Endothelial cell of umbilical vein (primary cell): ENCODE measurements around the gene NANOS2. TPM values are rescaled to one million over a fixed set of nuclear protein-coding genes. Genes with fewer than 3 reads are reported as not detected.
A peak's percentile ranks its signal among the peaks of the same experiment; 100 is the strongest.

Source experiments
- BruUV-seq: library from RNA; stranded (reverse); fragments of 400-500 nt; replicated peaks from 2 replicates; lab custom pipeline; 2021; lab: Mats Ljungman, UMichigan
- CTCF ChIA-PET: fragments of 300-600, 350-600 bp; sonication (Branson Sonifier 250); formaldehyde crosslinking; loops from one replicate; lab custom pipeline; 2021; ENCODE audit warnings: antibody characterized with exemption, inconsistent platforms; lab: Charles Lee
- POLR2A ChIA-PET: fragments of 300-600, 350-600 bp; sonication (Branson Sonifier 250); formaldehyde crosslinking; loops from one replicate; lab custom pipeline; 2021; ENCODE audit warnings: antibody characterized with exemption, inconsistent platforms; lab: Charles Lee
- DNase-seq: peaks from one replicate; pipeline ENCODE4 v3.0.0-alpha.2; 2011; ENCODE audit warnings: low read depth, low spot score
- FAIRE-seq: peaks from 2 replicates; lab custom pipeline; 2011; peaks lifted over from hg19 to GRCh38; lab: Jason Lieb, UNC
- H2AFZ ChIP-seq: 2 replicates; pipeline ENCODE4 v1.6.0; 2012; ENCODE audit warnings: low read depth, low read length, control low read depth, inconsistent platforms
- H3K27ac ChIP-seq: 2 replicates; pipeline ENCODE4 v1.5.1; 2011; ENCODE audit warnings: low read depth, mild to moderate bottlenecking, control low read depth, low read length, moderate library complexity; ENCODE audit not compliant: insufficient read depth
- H3K27me3 ChIP-seq, 2 experiments: 2 replicates each; pipeline versions ENCODE4 v1.6.0 to v1.6.1; 2011; ENCODE audit warnings: low read length in 2 of 2, mixed read lengths in 1 of 2; ENCODE audit not compliant: control insufficient read depth in 2 of 2, insufficient read depth in 2 of 2
- H3K36me3 ChIP-seq, 2 experiments: 2 replicates in 1 of 2; 3 replicates in 1 of 2; pipeline ENCODE4 v1.5.1; 2011; ENCODE audit warnings: low read length in 2 of 2, mild to moderate bottlenecking in 1 of 2, moderate library complexity in 1 of 2; ENCODE audit not compliant: control insufficient read depth in 2 of 2, insufficient read depth in 2 of 2; ENCODE audit errors: extremely low read depth in 1 of 2
- H3K4me1 ChIP-seq: 3 replicates; pipeline ENCODE4 v1.5.1; 2011; ENCODE audit warnings: mild to moderate bottlenecking, low read length; ENCODE audit not compliant: control insufficient read depth, insufficient read depth; ENCODE audit errors: extremely low read depth
- H3K4me2 ChIP-seq: 2 replicates; pipeline ENCODE4 v1.6.1; 2011; ENCODE audit warnings: low read length, control low read depth, mixed read lengths; ENCODE audit not compliant: insufficient read depth
- H3K4me3 ChIP-seq, 3 experiments: fragments of 200-600 bp in 1 of 3; sonication (generic), shearing (Covaris generic) in 1 of 3; replicated peaks in 1 of 3; 2 replicates each; pipeline ENCODE4 v1.5.1; 2011 to 2016; ENCODE audit warnings: control low read depth in 3 of 3, low read length in 3 of 3, mild to moderate bottlenecking in 2 of 3, inconsistent platforms in 1 of 3, low read depth in 1 of 3, moderate library complexity in 1 of 3; ENCODE audit not compliant: insufficient read depth in 1 of 3
- H3K79me2 ChIP-seq: 2 replicates; pipeline ENCODE4 v1.6.0; 2012; ENCODE audit warnings: low read length, inconsistent platforms; ENCODE audit not compliant: control insufficient read depth, insufficient read depth
- H3K9ac ChIP-seq: replicated peaks from 2 replicates; pipeline ENCODE3; 2011; ENCODE audit warnings: low read length, control low read depth; ENCODE audit not compliant: insufficient read depth; ENCODE audit errors: extremely low read depth
- H3K9me1 ChIP-seq: replicated peaks from 3 replicates; pipeline ENCODE4 v1.6.0; 2011; ENCODE audit warnings: mild to moderate bottlenecking, low read length; ENCODE audit not compliant: control insufficient read depth, insufficient read depth; ENCODE audit errors: extremely low read depth
- H3K9me3 ChIP-seq: replicated peaks from 2 replicates; pipeline ENCODE4 v1.5.1; 2012; ENCODE audit warnings: low read length, inconsistent platforms; ENCODE audit not compliant: control insufficient read depth, insufficient read depth
- H4K20me1 ChIP-seq: replicated peaks from 2 replicates; pipeline ENCODE3; 2011; ENCODE audit warnings: mild to moderate bottlenecking, low read length; ENCODE audit not compliant: control insufficient read depth, insufficient read depth; ENCODE audit errors: extremely low read depth
- EZH2 ChIP-seq: IDR thresholded peaks from 2 replicates; pipeline ENCODE4 v1.6.1; 2012; ENCODE audit warnings: borderline replicate concordance, low read depth, mild to moderate bottlenecking, moderate library complexity, low read length, inconsistent platforms; ENCODE audit not compliant: severe bottlenecking
- FOS ChIP-seq: IDR thresholded peaks from 2 replicates; pipeline ENCODE4 v1.6.1; 2011; ENCODE audit warnings: mild to moderate bottlenecking, low read length, moderate library complexity, borderline replicate concordance; ENCODE audit not compliant: insufficient read depth
- GATA2 ChIP-seq: IDR thresholded peaks from 2 replicates; pipeline ENCODE4 v1.7.0; 2011; ENCODE audit warnings: low read depth, mild to moderate bottlenecking, moderate library complexity, mixed read lengths, low read length; ENCODE audit not compliant: insufficient read length, insufficient read depth
- JUN ChIP-seq: IDR thresholded peaks from 2 replicates; pipeline ENCODE4 v1.6.1; 2011; ENCODE audit warnings: borderline replicate concordance, low read depth; ENCODE audit not compliant: insufficient read length, insufficient read depth
- MYC ChIP-seq: IDR thresholded peaks from one replicate; pipeline ENCODE4 v1.6.1; 2011; ENCODE audit warnings: mild to moderate bottlenecking, low read depth, low read length
- POLR2A ChIP-seq: IDR thresholded peaks from 2 replicates; pipeline ENCODE4 v1.6.1; 2012; ENCODE audit warnings: low read depth, mild to moderate bottlenecking, control low read depth, low read length
- POLR2AphosphoS5 ChIP-seq: IDR thresholded peaks from 2 replicates; pipeline ENCODE4 v1.6.1; 2012; ENCODE audit warnings: low read depth, mild to moderate bottlenecking, control low read depth, low read length, moderate library complexity; ENCODE audit not compliant: insufficient read depth
- dilution Hi-C: fragments of 300-500 bp; cut with MboI; formaldehyde crosslinking; loops from one replicate; pipeline ENCODE4 v1.15.0; 2019; ENCODE audit warnings: low sequenced_read_pairs; ENCODE audit not compliant: extremely low pct_ligation_motif_present
- intact Hi-C: fragments of 100-400 bp; cut with micrococcal nuclease; formaldehyde crosslinking; loops from one replicate; pipeline ENCODE4 v1.10.0; 2022
- polyA plus RNA-seq, 4 experiments: library from polyadenylated mRNA; depleted of rRNA in 3 of 4; stranded (reverse) in 3 of 4; unstranded in 1 of 4; fragments of >200 nt; gene quantifications; 2 replicates each; pipeline versions ENCODE4 v1.2.1 to v1.2.3, GENCODE V29; 2011 to 2012; ENCODE audit warnings: missing spikeins in 1 of 4
- total RNA-seq: library from RNA; stranded (reverse); gene quantifications from 2 replicates; pipeline ENCODE4 v1.2.3, GENCODE V29; 2021
- TF ChIP-seq, protein P1 (sequence below), 2 donors: IDR thresholded peaks; 1 replicate in 1 of 2; 2 replicates in 1 of 2; pipeline ENCODE4 v1.5.1; 2011; ENCODE audit warnings: low read length in 2 of 2, mild to moderate bottlenecking in 2 of 2, moderate library complexity in 2 of 2, control low read depth in 1 of 2, inconsistent platforms in 1 of 2, low read depth in 1 of 2; ENCODE audit not compliant: insufficient read depth in 1 of 2; ENCODE audit errors: extremely low read depth in 1 of 2
- TF ChIP-seq, protein P2 (sequence below): IDR thresholded peaks from 2 replicates; pipeline ENCODE4 v1.6.1; 2011; ENCODE audit not compliant: insufficient read depth, insufficient read length

NANOS2 gene
- total and polyA plus RNA-seq, 2 donors (not counting 3 experiments of a cell fraction or from before 2014, with no cell fraction given) = not detected

- Histone ChIP-seq H3K9me3 (no peaks in the 10 kb centered on the region), H3K9ac (no peak overlapping the region), H3K27me3 (no peaks in the 10 kb centered on the region), H3K27ac (no peak overlapping the region), H3K4me3 (no peak overlapping the region), H3K4me1 (peaks cover 6% of the 10 kb centered on the region), H2AFZ (no peak overlapping the region), H3K79me2 (no peaks in the 10 kb centered on the region), H3K36me3 (no peaks in the 10 kb centered on the region), H4K20me1 (no peaks in the 10 kb centered on the region), H3K4me2 (no peak overlapping the region), H3K9me1 (no peaks in the 10 kb centered on the region)
- ChIA-PET POLR2A (no interaction called here), CTCF (interaction anchor here (1.1 kb wide), 1 partner anchor 88 kb away, joined by 3 read pairs; no protein-coding TSS in a partner anchor)
- intact Hi-C loops = loop anchor here (5.0 kb wide), 2 partner anchors 88 to 283 kb away; no protein-coding TSS in a partner anchor
- dilution Hi-C loops = no loop called here
- DNase-seq (no peak), FAIRE-seq (no peak)
- no peak for TF ChIP-seq POLR2AphosphoS5
- TF ChIP-seq, protein P1, sequence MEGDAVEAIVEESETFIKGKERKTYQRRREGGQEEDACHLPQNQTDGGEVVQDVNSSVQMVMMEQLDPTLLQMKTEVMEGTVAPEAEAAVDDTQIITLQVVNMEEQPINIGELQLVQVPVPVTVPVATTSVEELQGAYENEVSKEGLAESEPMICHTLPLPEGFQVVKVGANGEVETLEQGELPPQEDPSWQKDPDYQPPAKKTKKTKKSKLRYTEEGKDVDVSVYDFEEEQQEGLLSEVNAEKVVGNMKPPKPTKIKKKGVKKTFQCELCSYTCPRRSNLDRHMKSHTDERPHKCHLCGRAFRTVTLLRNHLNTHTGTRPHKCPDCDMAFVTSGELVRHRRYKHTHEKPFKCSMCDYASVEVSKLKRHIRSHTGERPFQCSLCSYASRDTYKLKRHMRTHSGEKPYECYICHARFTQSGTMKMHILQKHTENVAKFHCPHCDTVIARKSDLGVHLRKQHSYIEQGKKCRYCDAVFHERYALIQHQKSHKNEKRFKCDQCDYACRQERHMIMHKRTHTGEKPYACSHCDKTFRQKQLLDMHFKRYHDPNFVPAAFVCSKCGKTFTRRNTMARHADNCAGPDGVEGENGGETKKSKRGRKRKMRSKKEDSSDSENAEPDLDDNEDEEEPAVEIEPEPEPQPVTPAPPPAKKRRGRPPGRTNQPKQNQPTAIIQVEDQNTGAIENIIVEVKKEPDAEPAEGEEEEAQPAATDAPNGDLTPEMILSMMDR (IDR thresholded peaks at IDR 0.05; ENCODE audit: extremely low read depth in 1 of 2, insufficient read depth in 1 of 2, low read depth in 1 of 2, low read length in 2 of 2) = no peak
- BruUV-seq = no TSS peak
Measured at GRCh38 chr19:45929247-45929646, 14.7 kb upstream of the NANOS2 start.

- Histone ChIP-seq H3K4me3 (no peak overlapping the region), H3K9me1 (no peaks in the 10 kb centered on the region), H3K4me1 (peaks cover 6% of the 10 kb centered on the region), H3K79me2 (no peaks in the 10 kb centered on the region), H4K20me1 (no peaks in the 10 kb centered on the region), H3K27me3 (no peaks in the 10 kb centered on the region), H2AFZ (peak overlapping the region; percentile 79), H3K36me3 (no peaks in the 10 kb centered on the region), H3K9ac (peak overlapping the region; percentile 14), H3K27ac (no peak overlapping the region), H3K4me2 (peak overlapping the region; percentile 71), H3K9me3 (no peaks in the 10 kb centered on the region)
- no peak for TF ChIP-seq JUN
- no peak for TF ChIP-seq FOS
- no peak for TF ChIP-seq MYC
- TF ChIP-seq POLR2A = peak; percentile 47
- TF ChIP-seq, protein P1 (IDR thresholded peaks at IDR 0.05; ENCODE audit: extremely low read depth in 1 of 2, insufficient read depth in 1 of 2, low read depth in 1 of 2, low read length in 2 of 2) = no peak
- TF ChIP-seq, protein P2, sequence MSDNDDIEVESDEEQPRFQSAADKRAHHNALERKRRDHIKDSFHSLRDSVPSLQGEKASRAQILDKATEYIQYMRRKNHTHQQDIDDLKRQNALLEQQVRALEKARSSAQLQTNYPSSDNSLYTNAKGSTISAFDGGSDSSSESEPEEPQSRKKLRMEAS = peak; percentile 86
- TF ChIP-seq GATA2 = no peak
- TF ChIP-seq EZH2 = no peak
- peak; percentile 65 for TF ChIP-seq POLR2AphosphoS5
- BruUV-seq = no TSS peak
- CTCF ChIA-PET = interaction anchor here (0.7 to 2.0 kb wide), 4 partner anchors 12 to 149 kb away, joined by 3 to 5 read pairs (median 3); no protein-coding TSS in a partner anchor
- dilution Hi-C loops = no loop called here
- peak; percentile 98 for FAIRE-seq
- POLR2A ChIA-PET = no interaction called here
- intact Hi-C loops = loop anchor here (1.0 to 5.0 kb wide), 3 partner anchors 40 to 285 kb away; no protein-coding TSS in a partner anchor
- peak; percentile 91 for DNase-seq
Measured at GRCh38 chr19:45927565-45928261, 13.1 kb upstream of the NANOS2 start.
